Uterus (tissue), 4 donors: ENCODE data around the gene BMP10. TPM values are rescaled to one million over a fixed set of nuclear protein-coding genes. Genes with fewer than 3 reads are reported as not detected.
A peak's percentile ranks its signal among the peaks of the same experiment; 100 is the strongest.

Experiments used
- DNase-seq, 2 donors: peaks; one replicate each; pipeline ENCODE4 v3.0.0-alpha.2; 2019 to 2020
- H3K27ac ChIP-seq, 2 donors: fragments of 200-600 bp; sonication (generic); 1 replicate in 1 of 2; 2 replicates in 1 of 2; pipeline ENCODE4 v1.5.1; 2016 to 2018
- H3K27me3 ChIP-seq, 2 donors: fragments of 200-600 bp; sonication (generic); one replicate each; pipeline ENCODE4 v1.5.1; 2018 to 2019; ENCODE audit warnings: control low read depth in 1 of 2
- H3K36me3 ChIP-seq, 2 donors: fragments of 200-600 bp; sonication (generic); one replicate each; pipeline ENCODE4 v1.5.1; 2019; ENCODE audit warnings: control low read depth in 1 of 2
- H3K4me1 ChIP-seq, 2 donors: fragments of 200-600 bp; sonication (generic); one replicate each; pipeline ENCODE4 v1.5.1; 2018 to 2019; ENCODE audit warnings: control low read depth in 1 of 2
- H3K4me3 ChIP-seq, 2 donors: fragments of 200-600 bp; sonication (generic); 1 replicate in 1 of 2; 2 replicates in 1 of 2; pipeline ENCODE4 v1.5.1; 2018 to 2019; ENCODE audit warnings: mild to moderate bottlenecking in 1 of 2
- H3K9me3 ChIP-seq, 2 donors: fragments of 200-600 bp; sonication (generic); one replicate each; pipeline ENCODE4 v1.5.1; 2019; ENCODE audit warnings: control low read depth in 1 of 2
- POLR2A ChIP-seq, 2 donors: fragments of 450-650 bp; IDR thresholded peaks; one replicate each; pipeline ENCODE4 v1.6.1; 2016; ENCODE audit warnings: antibody characterized with exemption in 2 of 2, mild to moderate bottlenecking in 1 of 2, moderate library complexity in 1 of 2
- intact Hi-C: fragments of 100-400 bp; cut with DNase I; formaldehyde crosslinking; loops from one replicate; pipeline ENCODE4 v1.15.1; 2023; ENCODE audit warnings: low total_unique reads
- total RNA-seq, 4 donors: library from RNA; depleted of rRNA in 3 of 4; stranded (reverse); fragments of >200 nt in 3 of 4; gene quantifications; one replicate each; pipeline versions ENCODE4 v1.1.0 to v1.2.4, GENCODE V29; 2014 to 2023
- TF ChIP-seq, protein P1 (sequence below), 4 experiments: fragments of 200-600 bp in 2 of 4; fragments of 450-650 bp in 2 of 4; sonication (generic) in 2 of 4; IDR thresholded peaks; one replicate each; pipeline ENCODE4 v1.5.1; 2016 to 2019; ENCODE audit warnings: antibody characterized with exemption in 4 of 4, mild to moderate bottlenecking in 2 of 4, moderate library complexity in 1 of 4
- donor health status: DM: yes; HTN: yes; CAD: no.

BMP10 gene
- total RNA-seq, 4 donors from 2014 or later: not detected

GRCh38 chr2:68837164-68837860, 33.9 kb downstream of the BMP10 start:
- Histone ChIP-seq H3K27me3 (no peaks in the 10 kb centered on the region), H3K9me3 (no peaks in the 10 kb centered on the region), H3K36me3 (no peaks in the 10 kb centered on the region), H3K27ac (no peak overlapping the region), H3K4me1 (peaks cover 0 to 5% of the 10 kb centered on the region in 2 donors), H3K4me3 (no peak overlapping the region)
- TF ChIP-seq, protein P1, sequence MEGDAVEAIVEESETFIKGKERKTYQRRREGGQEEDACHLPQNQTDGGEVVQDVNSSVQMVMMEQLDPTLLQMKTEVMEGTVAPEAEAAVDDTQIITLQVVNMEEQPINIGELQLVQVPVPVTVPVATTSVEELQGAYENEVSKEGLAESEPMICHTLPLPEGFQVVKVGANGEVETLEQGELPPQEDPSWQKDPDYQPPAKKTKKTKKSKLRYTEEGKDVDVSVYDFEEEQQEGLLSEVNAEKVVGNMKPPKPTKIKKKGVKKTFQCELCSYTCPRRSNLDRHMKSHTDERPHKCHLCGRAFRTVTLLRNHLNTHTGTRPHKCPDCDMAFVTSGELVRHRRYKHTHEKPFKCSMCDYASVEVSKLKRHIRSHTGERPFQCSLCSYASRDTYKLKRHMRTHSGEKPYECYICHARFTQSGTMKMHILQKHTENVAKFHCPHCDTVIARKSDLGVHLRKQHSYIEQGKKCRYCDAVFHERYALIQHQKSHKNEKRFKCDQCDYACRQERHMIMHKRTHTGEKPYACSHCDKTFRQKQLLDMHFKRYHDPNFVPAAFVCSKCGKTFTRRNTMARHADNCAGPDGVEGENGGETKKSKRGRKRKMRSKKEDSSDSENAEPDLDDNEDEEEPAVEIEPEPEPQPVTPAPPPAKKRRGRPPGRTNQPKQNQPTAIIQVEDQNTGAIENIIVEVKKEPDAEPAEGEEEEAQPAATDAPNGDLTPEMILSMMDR (IDR thresholded peaks at IDR 0.05): peak; percentile 38 to 57 (median 48)
- no peak for TF ChIP-seq POLR2A (IDR thresholded peaks at IDR 0.05)
- peak; percentile 46 to 63 for DNase-seq
- intact Hi-C loops: no loop called here

DNA sequence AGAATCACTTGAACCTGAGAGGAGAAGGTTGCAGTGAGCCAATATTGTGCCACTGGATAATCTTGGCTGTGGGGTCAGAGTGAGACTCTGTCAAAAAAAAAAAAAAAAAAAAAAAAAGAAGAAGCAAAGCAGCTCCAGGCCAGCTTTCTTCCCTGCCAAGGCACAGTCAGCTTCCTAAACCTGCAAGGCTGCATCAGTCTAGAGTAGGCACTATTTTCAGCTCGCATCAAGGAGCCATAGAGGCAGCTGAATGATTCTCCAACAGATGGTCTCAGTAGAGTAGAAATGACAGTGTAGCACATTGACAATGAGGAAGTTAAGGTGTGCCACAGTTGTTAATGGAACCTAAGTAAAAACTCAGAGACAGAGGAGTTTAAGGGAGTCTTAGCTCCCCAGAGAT, 35.6 kb downstream of the BMP10 start:
- TF ChIP-seq, protein P1 (IDR thresholded peaks at IDR 0.05): no peak
- no peak for TF ChIP-seq POLR2A (IDR thresholded peaks at IDR 0.05)
- no peak overlapping the region for H3K27ac ChIP-seq
- H3K36me3 ChIP-seq: no peaks in the 10 kb centered on the region
- peaks cover 0 to 8% of the 10 kb centered on the region in 2 donors for H3K4me1 ChIP-seq
- H3K9me3 ChIP-seq: no peaks in the 10 kb centered on the region
- no peak for DNase-seq
- intact Hi-C loops: no loop called here
- H3K27me3 ChIP-seq: no peaks in the 10 kb centered on the region
- no peak overlapping the region for H3K4me3 ChIP-seq

- no peak for DNase-seq
- H3K27ac ChIP-seq: no peak overlapping the region
- TF ChIP-seq, protein P1 (IDR thresholded peaks at IDR 0.05): no peak
- no peak for TF ChIP-seq POLR2A (IDR thresholded peaks at IDR 0.05)
- H3K27me3 ChIP-seq: no peaks in the 10 kb centered on the region
- no peaks in the 10 kb centered on the region for H3K9me3 ChIP-seq
- intact Hi-C loops: no loop called here
- peaks cover 0 to 8% of the 10 kb centered on the region in 2 donors for H3K4me1 ChIP-seq
- H3K4me3 ChIP-seq: no peak overlapping the region
- no peaks in the 10 kb centered on the region for H3K36me3 ChIP-seq
Measured at GRCh38 chr2:68834737-68835376, 36.3 kb downstream of the BMP10 start.

DNA sequence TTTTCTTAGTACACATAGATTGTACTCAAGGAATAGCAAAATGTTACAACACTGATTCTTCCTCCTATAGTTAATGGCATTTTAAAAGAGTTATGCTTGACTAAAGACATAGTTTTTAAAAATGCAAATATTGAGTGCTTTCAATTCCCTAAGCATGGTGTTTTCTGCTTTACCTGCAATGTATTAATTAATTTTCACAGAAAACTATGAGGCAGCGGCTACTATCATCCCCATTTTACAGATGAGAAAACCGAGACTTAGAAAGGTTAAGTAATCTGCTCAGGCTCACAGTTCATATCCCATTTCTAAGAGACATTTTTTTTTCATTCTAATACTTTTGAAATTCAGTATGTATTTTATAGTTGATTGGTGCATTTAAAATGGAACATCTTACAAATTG, 38.0 kb downstream of the BMP10 start:
- Histone ChIP-seq H3K27ac (peak overlapping the region; percentile 88 to 91), H3K4me1 (peaks cover 0 to 15% of the 10 kb centered on the region in 2 donors), H3K9me3 (no peaks in the 10 kb centered on the region), H3K36me3 (no peaks in the 10 kb centered on the region), H3K27me3 (no peaks in the 10 kb centered on the region), H3K4me3 (no peak overlapping the region)
- intact Hi-C loops: no loop called here
- DNase-seq: no peak
- TF ChIP-seq, protein P1 (IDR thresholded peaks at IDR 0.05): no peak
- TF ChIP-seq POLR2A (IDR thresholded peaks at IDR 0.05): no peak

GRCh38 chr2:68832233-68832869, 38.8 kb downstream of the BMP10 start:
- Histone ChIP-seq H3K27ac (peak overlapping the region; percentile 88 to 91), H3K27me3 (no peaks in the 10 kb centered on the region), H3K36me3 (no peaks in the 10 kb centered on the region), H3K4me3 (no peak overlapping the region), H3K4me1 (peaks cover 0 to 15% of the 10 kb centered on the region in 2 donors), H3K9me3 (no peaks in the 10 kb centered on the region)
- TF ChIP-seq, protein P1 (IDR thresholded peaks at IDR 0.05): no peak
- no peak for TF ChIP-seq POLR2A (IDR thresholded peaks at IDR 0.05)
- intact Hi-C loops: no loop called here
- DNase-seq: peak; percentile 66 to 84
